C4-2B (cell line): ENCODE measurements around the gene POLR1D.

ENCODE experiments used
- H3K27ac ChIP-seq: fragments of 450-650 bp; 2 replicates; pipeline ENCODE4 v1.5.1; 2017
- ZFX ChIP-seq: fragments of 450-650 bp; IDR thresholded peaks from 2 replicates; pipeline ENCODE4 v1.6.1; 2017
- TF ChIP-seq, protein P1 (sequence below): fragments of 450-650 bp; conservative IDR thresholded peaks from 2 replicates; pipeline ENCODE4 v1.5.1; 2017; ENCODE audit warnings: mild to moderate bottlenecking

Gene POLR1D

DNA sequence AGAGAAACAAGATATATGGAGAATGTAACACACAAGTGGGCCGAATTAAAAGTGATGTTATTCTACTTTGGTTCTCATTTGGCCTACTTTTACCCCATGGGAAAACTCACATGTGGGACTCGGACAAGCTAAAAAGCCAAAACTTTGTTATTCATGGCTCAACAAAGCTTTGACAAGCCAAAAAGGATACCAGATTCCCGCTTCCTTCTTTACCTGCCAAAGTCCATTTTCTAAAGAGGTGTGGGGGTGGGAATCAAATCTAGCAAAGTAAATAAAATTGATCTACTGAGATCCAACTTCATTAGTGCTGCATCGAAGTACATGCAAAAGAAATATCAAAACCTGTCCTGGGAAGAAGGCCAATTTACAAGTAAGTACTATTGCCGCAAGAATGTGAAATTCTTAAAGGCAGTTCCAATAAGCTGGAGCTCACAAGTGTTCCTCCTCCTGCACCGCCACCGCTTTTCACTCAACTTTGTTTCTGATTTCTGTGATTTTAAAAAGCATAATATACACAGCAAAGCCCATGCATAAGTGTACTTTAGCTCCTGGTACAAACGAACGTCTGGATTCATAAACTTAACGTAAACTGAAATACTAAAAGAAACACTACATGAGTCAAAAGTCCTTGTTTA is 2.5 kb upstream of the POLR1D start:
- peak overlapping the region; percentile 97 for H3K27ac ChIP-seq
- TF ChIP-seq, protein P1, sequence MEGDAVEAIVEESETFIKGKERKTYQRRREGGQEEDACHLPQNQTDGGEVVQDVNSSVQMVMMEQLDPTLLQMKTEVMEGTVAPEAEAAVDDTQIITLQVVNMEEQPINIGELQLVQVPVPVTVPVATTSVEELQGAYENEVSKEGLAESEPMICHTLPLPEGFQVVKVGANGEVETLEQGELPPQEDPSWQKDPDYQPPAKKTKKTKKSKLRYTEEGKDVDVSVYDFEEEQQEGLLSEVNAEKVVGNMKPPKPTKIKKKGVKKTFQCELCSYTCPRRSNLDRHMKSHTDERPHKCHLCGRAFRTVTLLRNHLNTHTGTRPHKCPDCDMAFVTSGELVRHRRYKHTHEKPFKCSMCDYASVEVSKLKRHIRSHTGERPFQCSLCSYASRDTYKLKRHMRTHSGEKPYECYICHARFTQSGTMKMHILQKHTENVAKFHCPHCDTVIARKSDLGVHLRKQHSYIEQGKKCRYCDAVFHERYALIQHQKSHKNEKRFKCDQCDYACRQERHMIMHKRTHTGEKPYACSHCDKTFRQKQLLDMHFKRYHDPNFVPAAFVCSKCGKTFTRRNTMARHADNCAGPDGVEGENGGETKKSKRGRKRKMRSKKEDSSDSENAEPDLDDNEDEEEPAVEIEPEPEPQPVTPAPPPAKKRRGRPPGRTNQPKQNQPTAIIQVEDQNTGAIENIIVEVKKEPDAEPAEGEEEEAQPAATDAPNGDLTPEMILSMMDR, result no peak
- no peak for TF ChIP-seq ZFX

DNA sequence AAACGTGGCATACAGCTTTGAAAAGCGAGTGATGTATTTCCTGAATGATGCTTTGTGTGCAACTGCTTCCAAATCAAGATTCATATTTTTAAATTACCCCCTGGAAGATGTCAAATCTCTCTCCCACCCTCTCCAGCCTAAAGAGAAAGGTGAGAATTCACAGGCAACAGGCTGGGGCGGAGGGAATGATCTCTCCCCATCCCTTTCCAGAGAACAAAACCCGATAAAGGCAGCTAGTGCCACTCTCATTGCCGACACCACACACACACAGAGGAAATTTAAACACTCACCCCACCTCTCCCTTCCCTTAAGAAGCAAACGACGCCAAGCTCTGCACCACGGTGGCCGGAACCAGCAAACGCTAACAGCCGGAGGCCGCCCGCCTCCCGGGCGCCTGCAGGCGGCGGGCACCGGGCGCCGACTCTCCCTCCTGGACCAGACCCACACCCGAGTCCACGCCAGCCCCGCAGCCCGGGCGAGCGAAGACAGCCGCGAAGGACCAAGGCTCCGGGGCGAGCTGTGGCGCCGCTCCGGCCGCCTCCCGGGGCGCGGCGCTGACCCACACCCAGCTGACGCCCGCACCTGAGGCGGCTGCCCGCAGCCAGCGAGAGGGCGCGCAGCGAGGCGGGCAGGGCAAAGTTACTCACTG is 1.8 kb upstream of the POLR1D start:
- peak; percentile 55 for TF ChIP-seq ZFX
- TF ChIP-seq, protein P1, result peak; percentile 62
- H3K27ac ChIP-seq, result peak overlapping the region; percentile 97

DNA sequence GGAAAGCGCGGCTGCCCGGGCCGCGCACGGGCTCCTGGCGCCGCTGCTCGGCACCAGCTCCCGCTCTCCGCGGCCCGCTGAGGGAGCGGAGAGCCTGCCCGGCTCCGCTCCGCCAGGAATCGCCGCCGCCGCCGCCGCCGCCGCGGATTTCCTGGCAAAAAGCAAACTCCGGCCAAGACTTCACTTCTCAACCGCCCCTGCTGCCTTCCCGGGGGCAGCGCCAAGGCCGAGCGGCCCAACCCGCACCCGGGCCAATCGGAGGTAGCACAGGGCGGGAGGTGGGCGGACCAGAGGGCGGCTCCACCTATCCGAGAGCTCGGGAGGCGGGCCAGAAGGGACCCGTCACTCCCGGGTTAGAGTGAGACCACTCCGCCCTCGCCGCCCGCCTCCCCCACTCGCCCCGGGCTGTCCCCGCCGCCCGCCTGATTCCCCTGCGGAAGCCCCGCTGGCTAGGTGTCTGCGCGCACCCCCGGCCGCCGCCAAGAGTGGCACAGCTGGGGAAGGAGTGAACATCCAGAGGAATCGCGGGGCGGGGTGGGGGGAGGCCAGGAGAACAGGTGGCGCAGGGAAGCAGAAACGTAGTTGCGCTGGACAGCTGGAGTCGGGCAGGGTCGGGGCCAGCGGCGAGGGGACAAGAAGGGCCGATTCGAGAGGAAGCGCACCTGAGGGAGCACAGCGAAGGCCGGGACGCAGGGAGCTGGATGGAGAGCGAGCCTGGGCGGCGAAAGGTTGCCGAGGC is 1.1 kb upstream of the POLR1D start, which contains the start of gene LNX2:
TSS of gene LNX2 (minus strand) at position 153 of the 739 bp plus-strand sequence. CDS start 38,826 bp downstream, outside the sequence.
- TF ChIP-seq, protein P1, result no peak; the same call in 1 of the 2 replicates
- TF ChIP-seq ZFX, result no peak

DNA sequence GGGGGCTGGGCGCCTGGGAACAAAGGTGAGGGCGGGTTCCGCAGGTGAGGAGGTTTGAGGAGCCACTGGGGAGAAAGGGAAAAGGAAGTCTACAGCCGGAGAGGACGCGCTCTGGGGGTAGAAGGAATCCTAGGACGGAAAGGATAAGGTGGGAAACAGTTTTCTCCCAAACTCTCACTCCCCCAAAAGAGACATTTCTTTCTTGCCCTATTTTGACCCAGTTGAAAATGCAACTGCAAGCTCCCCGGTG is 651 bp upstream of the POLR1D start:
- peak overlapping the region; percentile 97 for H3K27ac ChIP-seq
- TF ChIP-seq ZFX, result no peak
- TF ChIP-seq, protein P1, result no peak

More for the DNA sequence above, 1.1 kb upstream of the POLR1D start, which contains the start of gene LNX2:
- peak within 1 kb of the TSS; percentile 97 for H3K27ac ChIP-seq

DNA sequence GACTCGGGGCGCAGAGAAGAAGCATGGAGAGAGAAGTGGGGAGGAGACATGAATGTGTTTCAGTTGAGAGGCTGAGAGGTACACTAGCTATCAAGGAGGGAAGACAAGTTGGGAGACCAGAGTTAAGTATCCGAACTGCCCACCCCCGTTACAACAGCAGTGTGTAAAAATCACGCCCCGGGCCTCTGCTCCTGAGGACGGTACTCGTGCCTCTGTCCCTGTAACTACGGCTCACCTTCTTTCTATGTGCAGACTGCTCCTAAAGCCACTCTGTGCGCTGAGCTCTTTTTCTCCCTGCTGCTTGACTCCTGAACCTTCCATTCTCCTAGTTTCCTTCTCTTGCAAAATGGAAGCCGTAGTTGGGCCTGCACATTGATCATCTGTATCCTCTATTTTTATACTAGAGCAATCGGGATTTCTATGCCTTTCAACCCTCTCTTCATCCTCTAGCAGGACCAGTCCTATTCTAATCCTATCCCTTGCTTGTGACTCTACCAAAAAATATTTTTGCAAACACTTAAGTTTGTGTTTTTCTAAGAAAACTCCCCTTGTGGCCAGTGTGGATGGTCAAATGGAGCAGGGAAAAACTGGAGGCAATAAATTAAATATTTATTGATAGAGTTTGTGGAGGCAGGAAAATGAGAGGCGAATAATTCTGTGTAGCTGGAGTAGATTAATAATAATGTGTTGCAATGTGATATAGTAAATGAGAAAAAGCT is 569 bp downstream of the POLR1D start:
- TF ChIP-seq, protein P1, result peak; percentile 58
- peak; percentile 59 for TF ChIP-seq ZFX
- H3K27ac ChIP-seq, result peak overlapping the region; percentile 97

DNA sequence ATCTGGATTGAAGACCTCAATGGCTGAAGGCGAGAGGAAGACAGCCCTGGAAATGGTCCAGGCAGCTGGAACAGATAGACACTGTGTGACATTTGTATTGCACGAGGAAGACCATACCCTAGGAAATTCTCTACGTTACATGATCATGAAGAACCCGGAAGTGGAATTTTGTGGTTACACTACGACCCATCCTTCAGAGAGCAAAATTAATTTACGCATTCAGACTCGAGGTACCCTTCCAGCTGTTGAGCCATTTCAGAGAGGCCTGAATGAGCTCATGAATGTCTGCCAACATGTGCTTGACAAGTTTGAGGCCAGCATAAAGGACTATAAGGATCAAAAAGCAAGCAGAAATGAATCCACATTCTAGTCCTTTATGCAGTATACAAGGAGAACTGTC is 1.2 kb downstream of the POLR1D start:
- TF ChIP-seq ZFX, result no peak
- TF ChIP-seq, protein P1, result no peak

DNA sequence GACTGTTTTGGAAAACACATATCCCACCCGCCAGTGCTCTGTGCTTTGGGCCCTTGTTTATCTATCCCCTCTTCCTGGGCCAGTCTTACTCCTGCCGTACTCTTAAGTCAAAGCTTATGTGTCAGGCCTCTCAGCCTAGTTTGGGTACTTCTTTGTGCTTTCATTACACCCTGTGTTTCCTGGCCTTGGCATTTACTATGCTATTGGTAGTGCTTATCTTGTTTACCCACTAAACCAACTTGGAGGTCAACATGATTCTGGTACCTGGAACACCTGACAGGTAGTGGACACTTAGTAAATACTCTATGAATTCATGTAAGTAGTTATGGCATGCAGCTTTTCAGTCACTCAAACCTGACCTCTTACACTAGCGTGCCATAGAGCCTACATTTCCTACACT is 2.4 kb downstream of the POLR1D start:
- TF ChIP-seq ZFX, result no peak
- TF ChIP-seq, protein P1, result no peak
- no peak overlapping the region for H3K27ac ChIP-seq

More for the DNA sequence above, 1.2 kb downstream of the POLR1D start:
- H3K27ac ChIP-seq, result no peak overlapping the region
